SU-DHL-6 (cell line): Measurements from ENCODE around the gene ODAM.

Source experiments
- H2AFZ ChIP-seq: fragments of 200-600 bp; sonication (generic); 2 replicates; pipeline ENCODE4 v1.6.1; 2014; ENCODE audit warnings: low read depth, mild to moderate bottlenecking, moderate library complexity, mixed read lengths, antibody characterized with exemption, low read length; ENCODE audit not compliant: severe bottlenecking
- H3F3A ChIP-seq: fragments of 200-600 bp; shearing (Covaris generic); 2 replicates; pipeline ENCODE4 v1.6.0; 2016; ENCODE audit warnings: antibody characterized with exemption, mild to moderate bottlenecking; ENCODE audit not compliant: insufficient read depth
- H3K27ac ChIP-seq: fragments of 200-600 bp; sonication (generic); 2 replicates; pipeline ENCODE4 v1.5.1; 2016; ENCODE audit warnings: low read depth, mild to moderate bottlenecking, low read length, moderate library complexity, mixed read lengths
- H3K27me3 ChIP-seq: fragments of 200-600 bp; sonication (generic), shearing (Covaris generic); 2 replicates; pipeline ENCODE4 v1.6.0; 2014; ENCODE audit warnings: mild to moderate bottlenecking, low read length
- H3K36me3 ChIP-seq: fragments of 200-600 bp; sonication (generic); 2 replicates; pipeline ENCODE4 v1.6.1; 2014; ENCODE audit warnings: mild to moderate bottlenecking, low read length, mixed read lengths
- H3K4me2 ChIP-seq: fragments of 300-600, 200-600 bp; shearing (Covaris generic), sonication (generic); 2 replicates; pipeline ENCODE4 v1.6.0; 2014; ENCODE audit warnings: low read length, low read depth, mild to moderate bottlenecking; ENCODE audit not compliant: poor library complexity, severe bottlenecking
- H3K4me3 ChIP-seq: fragments of 200-600 bp; sonication (generic); 2 replicates; pipeline ENCODE4 v1.5.1; 2014; ENCODE audit warnings: antibody characterized with exemption, low read length, mild to moderate bottlenecking, mixed read lengths; ENCODE audit not compliant: insufficient read depth, poor library complexity, severe bottlenecking
- H3K79me2 ChIP-seq: fragments of 200-600 bp; sonication (generic); 2 replicates; pipeline ENCODE4 v1.6.1; 2014; ENCODE audit warnings: mild to moderate bottlenecking, low read length, moderate library complexity; ENCODE audit not compliant: insufficient read depth
- H3K9ac ChIP-seq: fragments of 200-600 bp; sonication (generic); 2 replicates; pipeline ENCODE4 v1.7.0; 2014; ENCODE audit warnings: mild to moderate bottlenecking, low read length
- H3K9me2 ChIP-seq: fragments of 200-600 bp; sonication (generic); replicated peaks from 2 replicates; pipeline ENCODE4 v1.6.1; 2014; ENCODE audit warnings: low read length; ENCODE audit not compliant: insufficient read depth
- H3K9me3 ChIP-seq: fragments of 200-600 bp; sonication (generic); 2 replicates; pipeline ENCODE4 v1.6.1; 2014; ENCODE audit warnings: low read length, mixed read lengths; ENCODE audit not compliant: insufficient read depth
- H4K20me1 ChIP-seq: fragments of 200-600 bp; sonication (generic); 2 replicates; pipeline ENCODE4 v1.6.1; 2014; ENCODE audit warnings: low read depth, mild to moderate bottlenecking, antibody characterized with exemption, low read length, moderate library complexity, mixed read lengths
- CTCF ChIP-seq: fragments of 200-600 bp; sonication (generic); IDR thresholded peaks from one replicate; pipeline ENCODE4 v1.5.1; 2017; ENCODE audit warnings: antibody characterized with exemption, mild to moderate bottlenecking, low read length, moderate library complexity; ENCODE audit not compliant: insufficient read depth, poor library complexity, severe bottlenecking
- EZH2phosphoT487 ChIP-seq: fragments of 200-600 bp; sonication (generic), shearing (Covaris generic); conservative IDR thresholded peaks from 2 replicates; pipeline ENCODE4 v1.6.1; 2018; ENCODE audit warnings: mild to moderate bottlenecking, antibody characterized with exemption, low read length, moderate library complexity, mixed read lengths

ODAM gene

GRCh38 chr4:70178075-70178660, 17.4 kb upstream of the ODAM start:
- Histone ChIP-seq H3K9me2 (no peaks in the 10 kb centered on the region), H3K9ac (no peak overlapping the region), H2AFZ (no peak overlapping the region), H3K27ac (no peak overlapping the region), H3K4me3 (no peak overlapping the region), H3K27me3 (no peaks in the 10 kb centered on the region), H3K4me2 (no peak overlapping the region), H3F3A (no peaks in the 10 kb centered on the region), H3K36me3 (no peaks in the 10 kb centered on the region), H3K9me3 (no peaks in the 10 kb centered on the region), H4K20me1 (no peaks in the 10 kb centered on the region), H3K79me2 (no peaks in the 10 kb centered on the region)
- no peak for TF ChIP-seq EZH2phosphoT487
- TF ChIP-seq CTCF = no peak

GRCh38 chr4:70179811-70180210, 15.7 kb upstream of the ODAM start:
- Histone ChIP-seq H3K9me2 (no peaks in the 10 kb centered on the region), H4K20me1 (no peaks in the 10 kb centered on the region)

GRCh38 chr4:70181864-70182263, 13.7 kb upstream of the ODAM start:
- Histone ChIP-seq H3K4me3 (no peak overlapping the region), H3K9ac (no peak overlapping the region), H3F3A (no peaks in the 10 kb centered on the region), H3K27ac (no peak overlapping the region), H3K4me2 (no peak overlapping the region), H2AFZ (no peak overlapping the region), H3K27me3 (no peaks in the 10 kb centered on the region), H3K36me3 (no peaks in the 10 kb centered on the region), H3K79me2 (no peaks in the 10 kb centered on the region), H3K9me2 (no peaks in the 10 kb centered on the region), H4K20me1 (no peaks in the 10 kb centered on the region), H3K9me3 (no peaks in the 10 kb centered on the region)
- no peak for TF ChIP-seq CTCF
- no peak for TF ChIP-seq EZH2phosphoT487

More at GRCh38 chr4:70179811-70180210, 15.7 kb upstream of the ODAM start:
- Histone ChIP-seq H3K9me3 (no peaks in the 10 kb centered on the region), H3K27ac (no peak overlapping the region), H3K9ac (no peak overlapping the region), H3K79me2 (no peaks in the 10 kb centered on the region), H3F3A (no peaks in the 10 kb centered on the region), H3K4me2 (no peak overlapping the region), H3K36me3 (no peaks in the 10 kb centered on the region), H3K4me3 (no peak overlapping the region), H2AFZ (no peak overlapping the region), H3K27me3 (no peaks in the 10 kb centered on the region)
- no peak for TF ChIP-seq EZH2phosphoT487
- no peak for TF ChIP-seq CTCF
